Keratinocyte (primary cell): ENCODE data around the gene OTOP2. TPM values are rescaled to one million over a fixed set of nuclear protein-coding genes. Genes with fewer than 3 reads are reported as not detected.

Experiments
- DNase-seq: peaks from one replicate; pipeline ENCODE4 v3.0.0-alpha.2; 2011; ENCODE audit warnings: low read depth, missing footprints, low spot score
- FAIRE-seq: peaks from 2 replicates; lab custom pipeline; 2011; peaks lifted over from hg19 to GRCh38; lab: Jason Lieb, UNC
- H2AFZ ChIP-seq: 2 replicates; pipeline ENCODE4 v1.6.0; 2012; ENCODE audit warnings: low read length, control low read depth, inconsistent platforms; ENCODE audit not compliant: control insufficient read depth
- H3K27ac ChIP-seq: 2 replicates; pipeline ENCODE4 v1.5.1; 2011; ENCODE audit warnings: low read length; ENCODE audit not compliant: control insufficient read depth, insufficient read depth
- H3K27me3 ChIP-seq: 3 replicates; pipeline ENCODE4 v1.6.0; 2011; ENCODE audit warnings: low read length; ENCODE audit not compliant: control insufficient read depth, insufficient read depth; ENCODE audit errors: extremely low read depth
- H3K36me3 ChIP-seq, 2 experiments: 2 replicates in 1 of 2; 3 replicates in 1 of 2; pipeline ENCODE4 v1.5.1; 2011; ENCODE audit warnings: low read length in 2 of 2, mild to moderate bottlenecking in 1 of 2; ENCODE audit not compliant: control insufficient read depth in 2 of 2, insufficient read depth in 2 of 2; ENCODE audit errors: extremely low read depth in 1 of 2
- H3K4me1 ChIP-seq: 3 replicates; pipeline ENCODE4 v1.5.1; 2011; ENCODE audit warnings: low read length; ENCODE audit not compliant: control insufficient read depth, insufficient read depth; ENCODE audit errors: extremely low read depth
- H3K4me2 ChIP-seq: 3 replicates; pipeline ENCODE4 v1.6.0; 2011; ENCODE audit warnings: low read depth, low read length; ENCODE audit not compliant: control insufficient read depth, insufficient read depth; ENCODE audit errors: extremely low read depth
- H3K4me3 ChIP-seq, 3 experiments: fragments of 200-600 bp in 1 of 3; sonication (generic) in 1 of 3; 2 replicates in 2 of 3; 3 replicates in 1 of 3; pipeline ENCODE4 v1.5.1; 2011 to 2016; ENCODE audit warnings: low read length in 3 of 3, mild to moderate bottlenecking in 3 of 3, control low read depth in 2 of 3, inconsistent platforms in 1 of 3, low read depth in 1 of 3, mixed read lengths in 1 of 3, mixed run types in 1 of 3, moderate library complexity in 1 of 3; ENCODE audit not compliant: control insufficient read depth in 2 of 3, insufficient read depth in 2 of 3; ENCODE audit errors: extremely low read depth in 1 of 3
- H3K79me2 ChIP-seq: 2 replicates; pipeline ENCODE4 v1.6.0; 2012; ENCODE audit warnings: low read length; ENCODE audit not compliant: control insufficient read depth, insufficient read depth
- H3K9ac ChIP-seq: 3 replicates; pipeline ENCODE4 v1.6.0; 2011; ENCODE audit warnings: low read length; ENCODE audit not compliant: control insufficient read depth, insufficient read depth; ENCODE audit errors: extremely low read depth
- H3K9me1 ChIP-seq: 3 replicates; pipeline ENCODE4 v1.6.0; 2011; ENCODE audit warnings: low read length; ENCODE audit not compliant: control insufficient read depth, insufficient read depth; ENCODE audit errors: extremely low read depth
- H3K9me3 ChIP-seq: 2 replicates; pipeline ENCODE4 v1.5.1; 2012; ENCODE audit warnings: low read depth, low read length; ENCODE audit not compliant: control insufficient read depth
- H4K20me1 ChIP-seq: 3 replicates; pipeline ENCODE4 v1.6.0; 2011; ENCODE audit warnings: low read length; ENCODE audit not compliant: control insufficient read depth, insufficient read depth; ENCODE audit errors: extremely low read depth
- CTCF ChIP-seq, 3 experiments: IDR thresholded peaks in 1 of 3; conservative IDR thresholded peaks in 1 of 3; optimal IDR thresholded peaks in 1 of 3; 2 replicates in 2 of 3; 3 replicates in 1 of 3; pipeline versions ENCODE3 to v1.5.1; 2011; ENCODE audit warnings: low read length in 3 of 3, mild to moderate bottlenecking in 3 of 3, moderate library complexity in 2 of 3, control low read depth in 1 of 3, inconsistent platforms in 1 of 3; ENCODE audit not compliant: insufficient read depth in 2 of 3; ENCODE audit errors: extremely low read depth in 1 of 3
- EZH2 ChIP-seq: IDR thresholded peaks from one replicate; pipeline ENCODE4 v1.6.1; 2012; ENCODE audit warnings: inconsistent platforms, mild to moderate bottlenecking, low read length, moderate library complexity
- dilution Hi-C: fragments of 300-500 bp; cut with MboI; formaldehyde crosslinking; loops from one replicate; pipeline ENCODE4 v1.7.0; 2020; ENCODE audit warnings: low sequenced_read_pairs; ENCODE audit not compliant: extremely low pct_ligation_motif_present
- polyA plus RNA-seq, 5 experiments: library from polyadenylated mRNA; depleted of rRNA in 3 of 5; stranded (reverse) in 3 of 5; stranded (forward) in 1 of 5; unstranded in 1 of 5; fragments of >200 nt; gene quantifications; 1 replicate in 1 of 5; 2 replicates in 3 of 5; 3 replicates in 1 of 5; pipeline versions ENCODE4 v1.2.1 to v1.2.3, GENCODE V29; 2011 to 2012; ENCODE audit warnings: missing spikeins in 2 of 5, low read depth in 1 of 5, low replicate concordance in 1 of 5

The OTOP2 gene
- polyA plus RNA-seq, 1 donor (not counting 4 experiments of a cell fraction or from before 2014, with no cell fraction given): not detected

- Histone ChIP-seq H3K27me3 (peaks cover 32% of the 10 kb centered on the region), H4K20me1 (no peaks in the 10 kb centered on the region), H3K79me2 (no peaks in the 10 kb centered on the region), H3K4me2 (no peak overlapping the region), H3K27ac (no peak overlapping the region), H2AFZ (no peak overlapping the region), H3K9ac (no peak overlapping the region), H3K36me3 (no peaks in the 10 kb centered on the region), H3K9me3 (no peaks in the 10 kb centered on the region), H3K9me1 (no peaks in the 10 kb centered on the region), H3K4me3 (no peak overlapping the region), H3K4me1 (peaks cover 15% of the 10 kb centered on the region)
- dilution Hi-C loops: no loop called here
- TF ChIP-seq CTCF (optimal IDR thresholded peaks at IDR 0.05 in 1 of 3, IDR thresholded peaks at IDR 0.05 in 1 of 3, conservative IDR thresholded peaks at IDR 0.05 in 1 of 3; ENCODE audit: extremely low read depth in 1 of 3, insufficient read depth in 2 of 3, low read length in 3 of 3) (no peak), EZH2 (no peak)
- DNase-seq (no peak), FAIRE-seq (no peak)
Observed at GRCh38 chr17:74939534-74939933, 15.5 kb downstream of the OTOP2 start.

- no peak for DNase-seq
Observed at GRCh38 chr17:74941128-74941725, 17.2 kb downstream of the OTOP2 start.

More at GRCh38 chr17:74941128-74941725, 17.2 kb downstream of the OTOP2 start:
- no peak overlapping the region for H3K9ac ChIP-seq
- no peaks in the 10 kb centered on the region for H3K9me1 ChIP-seq
- no peak overlapping the region for H3K27ac ChIP-seq
- no peak overlapping the region for H2AFZ ChIP-seq
- no peak for FAIRE-seq
- no peaks in the 10 kb centered on the region for H3K79me2 ChIP-seq
- H3K4me3 ChIP-seq: no peak overlapping the region
- no peak overlapping the region for H3K4me2 ChIP-seq
- peaks cover 20% of the 10 kb centered on the region for H3K27me3 ChIP-seq
- no peaks in the 10 kb centered on the region for H3K36me3 ChIP-seq
- no peaks in the 10 kb centered on the region for H3K9me3 ChIP-seq
- no peak for TF ChIP-seq EZH2
- TF ChIP-seq CTCF (optimal IDR thresholded peaks at IDR 0.05 in 1 of 3, IDR thresholded peaks at IDR 0.05 in 1 of 3, conservative IDR thresholded peaks at IDR 0.05 in 1 of 3; ENCODE audit: extremely low read depth in 1 of 3, insufficient read depth in 2 of 3, low read length in 3 of 3): no peak
- peaks cover 19% of the 10 kb centered on the region for H3K4me1 ChIP-seq
- H4K20me1 ChIP-seq: no peaks in the 10 kb centered on the region
- dilution Hi-C loops: no loop called here
